Stimulated activated CD4-positive, alpha-beta T cell treated with anti-CD3 and anti-CD28 coated beads, Interleukin-12 subunit alpha, Interleukin-12 subunit beta, amount 100 ng/mL, for 48 hours (primary cell): Measurements from ENCODE around the gene GOLIM4.
A peak's percentile ranks its signal among the peaks of the same experiment; 100 is the strongest.
"Not testable (repeated sequence)": the region's sequence is repeated elsewhere in the genome, so short reads cannot be mapped to it uniquely, and the experiment has no call there.

Experiments used
- DNase-seq, 3 donors: peaks; one replicate each; pipeline ENCODE4 v3.0.0-alpha.2; 2020; ENCODE audit warnings: low read depth in 2 of 3, low spot score in 1 of 3

The GOLIM4 gene, protein sequence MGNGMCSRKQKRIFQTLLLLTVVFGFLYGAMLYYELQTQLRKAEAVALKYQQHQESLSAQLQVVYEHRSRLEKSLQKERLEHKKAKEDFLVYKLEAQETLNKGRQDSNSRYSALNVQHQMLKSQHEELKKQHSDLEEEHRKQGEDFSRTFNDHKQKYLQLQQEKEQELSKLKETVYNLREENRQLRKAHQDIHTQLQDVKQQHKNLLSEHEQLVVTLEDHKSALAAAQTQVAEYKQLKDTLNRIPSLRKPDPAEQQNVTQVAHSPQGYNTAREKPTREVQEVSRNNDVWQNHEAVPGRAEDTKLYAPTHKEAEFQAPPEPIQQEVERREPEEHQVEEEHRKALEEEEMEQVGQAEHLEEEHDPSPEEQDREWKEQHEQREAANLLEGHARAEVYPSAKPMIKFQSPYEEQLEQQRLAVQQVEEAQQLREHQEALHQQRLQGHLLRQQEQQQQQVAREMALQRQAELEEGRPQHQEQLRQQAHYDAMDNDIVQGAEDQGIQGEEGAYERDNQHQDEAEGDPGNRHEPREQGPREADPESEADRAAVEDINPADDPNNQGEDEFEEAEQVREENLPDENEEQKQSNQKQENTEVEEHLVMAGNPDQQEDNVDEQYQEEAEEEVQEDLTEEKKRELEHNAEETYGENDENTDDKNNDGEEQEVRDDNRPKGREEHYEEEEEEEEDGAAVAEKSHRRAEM

DNA sequence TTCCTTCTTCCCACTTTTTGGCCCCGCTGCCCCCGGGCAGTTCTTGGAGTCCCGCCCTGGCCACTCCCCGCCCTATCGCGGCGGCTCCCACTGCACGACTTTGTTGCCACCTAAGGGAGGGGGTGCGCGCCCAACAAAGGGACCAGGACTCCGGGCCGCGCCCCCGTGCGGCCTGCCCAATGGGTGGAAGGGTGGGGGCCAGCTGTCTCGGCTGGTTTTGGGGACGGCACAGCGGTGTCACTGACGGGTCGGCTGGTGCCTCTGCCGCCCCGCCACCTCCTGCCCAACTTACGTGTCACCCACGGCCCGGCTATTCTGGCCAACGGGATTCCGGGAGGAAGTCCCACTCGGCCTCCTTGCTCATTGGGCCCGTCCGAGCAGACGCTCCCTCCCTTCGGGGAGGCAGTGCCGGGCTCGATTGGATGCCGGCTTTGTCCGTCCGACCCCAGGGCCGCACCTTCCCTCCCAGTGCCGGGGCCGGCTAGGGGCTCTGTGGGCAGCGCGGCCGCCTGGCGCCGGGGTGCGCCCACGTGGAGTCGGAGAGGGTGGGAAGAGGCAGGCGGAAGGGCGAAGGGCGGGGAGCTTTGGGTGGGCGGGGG, at the start of gene GOLIM4:
GOLIM4 (minus strand) TSS at position 314 of the 599 bp plus-strand sequence. CDS start 639 bp downstream, outside the sequence.
- peak; percentile 27 to 38 (median 37) for DNase-seq

- no peak for DNase-seq
These were observed 45.8 kb upstream of the GOLIM4 start for GRCh38 chr3:168141405-168141998.

DNA sequence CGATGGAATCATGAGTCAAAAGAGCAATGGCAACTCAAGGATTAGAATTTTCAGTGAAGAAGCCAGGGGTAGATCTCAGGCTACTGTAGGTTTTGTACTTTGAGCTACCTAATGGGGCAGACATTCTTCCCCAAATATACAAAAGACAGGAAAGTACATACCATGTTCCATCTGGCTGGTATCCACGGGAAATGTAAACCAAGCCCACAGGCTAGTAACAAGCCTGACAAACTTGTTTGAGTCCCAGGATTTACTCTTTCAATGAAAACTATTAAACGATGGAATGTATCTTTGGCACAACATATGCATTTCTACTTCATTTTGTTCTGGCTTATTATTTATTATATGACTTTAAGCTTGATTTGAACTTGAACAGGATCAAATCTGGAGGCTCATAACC, 44.2 kb upstream of the GOLIM4 start:
- no peak for DNase-seq

DNA sequence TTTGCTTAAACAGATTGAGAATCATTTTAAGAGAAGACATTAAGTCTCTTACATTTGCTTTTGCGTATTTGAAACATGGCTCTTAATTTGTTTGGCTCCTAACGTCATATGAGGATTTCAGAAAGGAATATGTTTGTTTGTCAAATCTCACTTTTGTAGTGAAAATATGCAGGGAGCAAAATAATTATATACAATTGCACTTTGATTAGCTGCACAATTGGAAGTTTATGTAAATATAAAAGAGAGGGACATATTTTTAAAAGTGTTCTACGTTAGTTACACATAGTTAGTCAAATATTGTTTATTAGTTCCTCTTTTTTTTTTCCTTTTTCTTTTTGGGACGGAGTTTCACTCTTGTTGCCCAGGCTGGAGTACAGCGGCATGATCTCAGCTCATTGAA, 42.7 kb upstream of the GOLIM4 start:
- no peak for DNase-seq

- no peak for DNase-seq
These were observed 39.2 kb upstream of the GOLIM4 start for GRCh38 chr3:168134931-168135330.

DNA sequence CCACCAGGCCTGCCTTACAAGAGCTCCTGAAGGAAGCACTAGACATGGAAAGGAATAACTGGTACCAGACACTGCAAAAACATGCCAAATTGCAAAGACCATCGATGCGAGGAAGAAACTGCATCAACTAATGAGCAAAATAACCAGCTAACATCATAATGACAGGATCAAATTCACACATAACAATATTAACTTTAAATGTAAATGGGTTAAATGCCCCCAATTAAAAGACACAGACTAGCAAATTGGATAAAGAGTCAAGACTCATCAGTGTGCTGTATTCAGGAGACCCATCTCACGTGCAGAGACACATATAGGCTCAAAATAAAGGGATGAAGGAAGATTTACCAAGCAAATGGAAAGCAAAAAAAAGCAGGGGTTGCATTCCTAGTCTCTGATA, 34.5 kb upstream of the GOLIM4 start:
- not testable (repeated sequence) for DNase-seq

- DNase-seq, result not testable (repeated sequence)
These were observed 32.7 kb upstream of the GOLIM4 start for GRCh38 chr3:168128463-168128862.

DNA sequence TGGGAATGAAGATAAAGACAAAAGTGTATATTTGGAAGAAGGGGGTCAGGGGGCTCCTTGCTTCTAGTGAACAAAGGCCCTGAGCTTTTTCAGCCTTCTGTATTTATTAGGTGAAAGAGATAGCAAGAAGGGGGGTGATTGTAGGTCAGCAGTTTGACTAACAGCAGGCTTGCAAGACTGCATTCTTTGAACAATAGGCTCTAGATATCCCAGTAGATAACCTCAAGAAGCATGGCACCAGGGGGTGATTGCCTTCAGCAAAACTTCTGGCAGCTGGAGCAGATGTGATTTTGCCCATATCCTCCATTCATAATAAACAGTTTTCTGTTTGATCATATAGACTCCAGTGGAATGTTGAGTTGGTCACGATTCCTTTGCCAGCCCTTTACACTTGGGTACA, 31.7 kb upstream of the GOLIM4 start:
- no peak for DNase-seq

DNA sequence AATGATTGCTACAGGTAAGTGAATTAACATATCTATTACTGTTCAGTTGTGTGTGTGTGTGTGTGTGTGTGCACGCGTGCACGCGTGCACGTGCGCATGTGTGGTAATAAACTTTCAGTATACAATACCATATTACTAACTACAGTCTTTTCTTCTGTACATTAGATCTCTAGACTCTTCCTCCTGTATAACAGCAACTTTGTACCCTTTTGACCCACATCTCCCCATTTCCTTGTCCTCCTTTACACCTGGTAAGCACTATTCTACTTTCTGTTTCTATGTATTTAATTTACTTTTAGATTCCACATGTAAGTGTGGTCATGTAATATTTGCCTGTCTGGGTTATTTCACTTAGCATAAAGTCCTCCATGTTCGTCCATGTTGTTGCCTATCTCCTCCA, 29.1 kb upstream of the GOLIM4 start:
- no peak for DNase-seq

- DNase-seq, result no peak
These were observed 28.6 kb upstream of the GOLIM4 start for GRCh38 chr3:168124291-168124690.

- no peak for DNase-seq
These were observed 27.8 kb upstream of the GOLIM4 start for GRCh38 chr3:168123201-168124176.

DNA sequence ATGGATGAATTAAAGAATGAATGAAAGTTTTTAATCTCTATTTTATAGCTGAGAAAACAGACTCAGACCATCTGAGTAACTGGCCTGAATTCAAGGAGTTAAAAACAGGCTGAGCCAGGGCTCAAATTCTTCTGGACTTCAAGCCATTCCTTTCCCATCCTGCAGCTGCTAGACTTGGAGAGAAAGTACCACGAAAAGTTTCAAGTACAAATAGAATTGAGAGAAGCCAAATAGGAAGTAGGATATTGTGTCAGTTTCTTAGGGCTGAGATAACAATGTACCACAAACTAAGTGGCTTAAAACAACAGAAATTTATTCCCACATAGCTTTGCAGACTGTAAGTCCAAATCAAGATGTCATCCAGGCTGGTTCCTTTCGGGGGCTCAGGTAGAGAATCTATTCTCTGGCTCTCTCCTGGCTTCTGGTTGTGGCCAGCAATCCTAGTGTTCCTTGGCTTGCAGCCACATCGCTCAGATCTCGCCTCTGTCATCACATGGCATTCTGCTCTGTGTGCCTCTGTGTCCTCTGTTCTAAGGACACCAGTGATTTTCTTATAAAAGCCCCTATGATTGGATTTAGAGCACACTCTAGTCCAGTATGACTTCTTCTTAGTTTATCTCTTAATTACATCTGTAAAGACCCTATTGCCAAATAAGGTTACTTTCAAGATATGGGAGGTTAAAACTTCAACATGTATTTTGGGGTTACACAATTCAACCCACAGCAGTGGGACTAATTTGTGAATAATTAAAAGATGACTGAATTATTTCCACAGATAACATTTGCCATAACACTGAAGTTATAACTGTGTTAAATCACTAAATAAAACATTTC, 25.7 kb upstream of the GOLIM4 start:
- no peak for DNase-seq

DNA sequence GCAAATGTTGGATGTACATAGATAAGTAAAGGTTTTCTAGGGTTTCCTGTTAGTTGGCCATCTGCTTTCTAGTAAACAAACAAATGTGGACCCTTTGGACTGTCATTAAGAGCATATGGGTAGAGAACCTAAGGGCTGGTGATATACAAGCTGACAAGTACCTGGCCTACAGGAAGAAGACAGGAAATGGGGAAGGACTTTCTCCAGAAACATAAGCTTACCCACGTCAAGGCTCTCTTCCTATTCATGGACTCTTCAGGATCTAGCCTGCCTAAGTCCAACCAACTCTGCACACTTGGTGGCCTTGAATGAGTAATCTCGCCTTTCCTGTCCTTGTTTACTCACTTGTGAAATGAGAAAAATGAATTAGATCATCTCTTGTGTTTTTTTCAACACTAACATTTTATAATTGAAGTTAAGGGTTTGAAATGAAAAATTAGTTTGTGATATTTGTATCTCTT, 22.2 kb upstream of the GOLIM4 start:
- DNase-seq, result no peak

GRCh38 chr3:168117059-168117458, 21.3 kb upstream of the GOLIM4 start:
- DNase-seq, result no peak

GRCh38 chr3:168116279-168116678, 20.6 kb upstream of the GOLIM4 start:
- DNase-seq, result no peak

DNA sequence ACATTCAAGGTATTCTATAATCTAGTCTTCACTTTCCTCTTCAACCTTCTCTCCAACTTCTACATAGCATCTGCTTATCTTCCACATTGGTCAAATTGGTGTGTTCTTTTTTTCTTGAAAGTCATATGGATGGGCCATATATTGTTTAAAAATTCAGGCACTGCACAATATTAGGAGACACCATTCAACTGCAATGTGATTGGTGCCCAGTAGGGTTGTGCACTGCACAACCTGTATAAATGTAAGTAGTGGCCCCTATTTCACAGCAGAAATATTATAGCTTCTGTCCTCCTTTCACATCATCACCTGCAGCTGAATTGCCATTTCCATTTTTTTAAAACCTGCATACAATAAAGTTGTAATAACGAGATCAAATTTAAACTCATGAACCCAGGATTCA, 18.1 kb upstream of the GOLIM4 start:
- DNase-seq, result no peak

GRCh38 chr3:168112894-168113293, 17.2 kb upstream of the GOLIM4 start:
- no peak for DNase-seq

GRCh38 chr3:168104361-168104760, 8.6 kb upstream of the GOLIM4 start:
- DNase-seq, result no peak

- DNase-seq, result no peak
These were observed 7.1 kb upstream of the GOLIM4 start for GRCh38 chr3:168102735-168103410.
